NB4 (cell line): Measurements from ENCODE around the gene TELO2.

ENCODE experiments used
- DNase-seq: peaks from one replicate; pipeline ENCODE4 v3.0.0; 2010; ENCODE audit warnings: low read depth
- H3K4me3 ChIP-seq: one replicate; pipeline ENCODE4 v1.5.1; 2011; ENCODE audit warnings: mild to moderate bottlenecking, low read depth, low read length, moderate library complexity
- MYC ChIP-seq: IDR thresholded peaks from 2 replicates; pipeline ENCODE4 v1.6.1; 2011; ENCODE audit warnings: low read depth, low read length
- POLR2A ChIP-seq: IDR thresholded peaks from 2 replicates; pipeline ENCODE4 v1.6.1; 2011; ENCODE audit warnings: mild to moderate bottlenecking; ENCODE audit not compliant: insufficient read length; ENCODE audit errors: extremely low read depth
- TF ChIP-seq, protein P1 (sequence below): IDR thresholded peaks from one replicate; pipeline ENCODE4 v1.5.1; 2012; ENCODE audit warnings: low read depth, low read length
- TF ChIP-seq, protein P2 (sequence below): IDR thresholded peaks from 2 replicates; pipeline ENCODE4 v1.6.1; 2011; ENCODE audit warnings: low read depth, low read length

The TELO2 gene

DNA sequence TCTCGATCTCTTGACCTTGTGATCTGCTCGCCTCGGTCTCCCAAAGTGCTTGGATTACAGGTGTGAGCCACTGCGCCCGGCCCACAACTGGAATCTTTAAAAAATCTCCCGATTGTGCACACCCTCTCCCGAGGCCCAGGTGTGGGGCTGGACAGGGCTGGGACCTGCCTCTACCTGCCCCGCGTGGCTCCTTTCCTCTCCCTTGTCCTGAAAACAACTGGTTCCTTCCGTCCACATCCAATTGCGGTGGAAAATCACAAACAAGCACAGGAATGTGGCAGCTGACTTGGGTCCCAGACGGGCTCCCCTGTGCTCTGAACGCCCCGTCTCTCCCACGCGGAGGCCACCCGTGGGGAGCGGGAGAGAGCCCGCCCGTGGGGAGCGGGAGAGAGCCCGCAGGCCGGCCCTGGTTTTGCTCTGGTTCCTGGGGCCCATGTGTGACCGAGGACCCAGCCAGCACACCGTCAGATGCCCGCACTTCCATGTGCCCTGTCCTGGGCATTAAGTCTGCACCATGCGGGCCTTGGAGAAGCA, 37.3 kb downstream of the TELO2 start:
- H3K4me3 ChIP-seq, result no peak overlapping the region
- TF ChIP-seq MYC (no peak), POLR2A (no peak)
- TF ChIP-seq, protein P1, sequence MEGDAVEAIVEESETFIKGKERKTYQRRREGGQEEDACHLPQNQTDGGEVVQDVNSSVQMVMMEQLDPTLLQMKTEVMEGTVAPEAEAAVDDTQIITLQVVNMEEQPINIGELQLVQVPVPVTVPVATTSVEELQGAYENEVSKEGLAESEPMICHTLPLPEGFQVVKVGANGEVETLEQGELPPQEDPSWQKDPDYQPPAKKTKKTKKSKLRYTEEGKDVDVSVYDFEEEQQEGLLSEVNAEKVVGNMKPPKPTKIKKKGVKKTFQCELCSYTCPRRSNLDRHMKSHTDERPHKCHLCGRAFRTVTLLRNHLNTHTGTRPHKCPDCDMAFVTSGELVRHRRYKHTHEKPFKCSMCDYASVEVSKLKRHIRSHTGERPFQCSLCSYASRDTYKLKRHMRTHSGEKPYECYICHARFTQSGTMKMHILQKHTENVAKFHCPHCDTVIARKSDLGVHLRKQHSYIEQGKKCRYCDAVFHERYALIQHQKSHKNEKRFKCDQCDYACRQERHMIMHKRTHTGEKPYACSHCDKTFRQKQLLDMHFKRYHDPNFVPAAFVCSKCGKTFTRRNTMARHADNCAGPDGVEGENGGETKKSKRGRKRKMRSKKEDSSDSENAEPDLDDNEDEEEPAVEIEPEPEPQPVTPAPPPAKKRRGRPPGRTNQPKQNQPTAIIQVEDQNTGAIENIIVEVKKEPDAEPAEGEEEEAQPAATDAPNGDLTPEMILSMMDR, result no peak
- TF ChIP-seq, protein P2, sequence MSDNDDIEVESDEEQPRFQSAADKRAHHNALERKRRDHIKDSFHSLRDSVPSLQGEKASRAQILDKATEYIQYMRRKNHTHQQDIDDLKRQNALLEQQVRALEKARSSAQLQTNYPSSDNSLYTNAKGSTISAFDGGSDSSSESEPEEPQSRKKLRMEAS, result no peak
- no peak for DNase-seq

DNA sequence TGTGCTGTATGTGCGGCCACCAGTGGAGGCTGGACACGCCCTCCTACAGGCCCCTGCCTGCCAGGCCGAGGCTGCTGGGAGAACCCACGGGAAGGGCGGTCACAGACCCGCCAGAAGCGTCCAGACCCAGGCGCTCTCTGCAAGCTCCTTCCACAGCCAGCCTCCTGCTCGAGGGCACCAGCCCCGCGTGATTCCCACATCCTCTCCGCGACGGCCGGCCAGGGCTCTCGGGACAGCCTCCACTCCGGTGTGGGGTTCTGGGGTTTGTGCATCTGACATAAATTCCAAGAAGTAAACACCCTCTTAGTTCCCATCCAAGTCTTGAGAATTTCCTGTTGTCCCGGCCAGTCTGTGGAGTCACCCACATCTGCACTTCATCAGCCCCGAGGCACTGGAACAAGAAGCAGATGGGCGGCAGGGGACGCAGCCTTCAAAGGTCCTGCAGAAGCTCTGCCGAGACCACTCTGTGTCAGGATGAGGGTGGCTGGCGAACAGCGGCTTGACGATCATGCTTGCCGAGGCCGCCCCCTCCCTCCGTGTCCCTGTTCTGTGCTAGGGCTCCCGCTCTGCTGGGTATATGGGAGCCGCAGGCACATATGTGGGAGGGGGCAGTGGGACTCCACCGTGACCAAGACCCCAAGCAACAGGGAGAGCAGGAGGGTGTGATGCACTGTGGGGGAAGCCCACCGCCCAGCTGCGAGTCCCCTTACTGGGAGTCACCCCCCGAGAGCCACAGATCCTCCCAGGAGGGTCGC, 37.9 kb downstream of the TELO2 start:
- no peak overlapping the region for H3K4me3 ChIP-seq
- TF ChIP-seq MYC (no peak), POLR2A (no peak)
- TF ChIP-seq, protein P2, result no peak
- TF ChIP-seq, protein P1, result no peak
- DNase-seq, result no peak

DNA sequence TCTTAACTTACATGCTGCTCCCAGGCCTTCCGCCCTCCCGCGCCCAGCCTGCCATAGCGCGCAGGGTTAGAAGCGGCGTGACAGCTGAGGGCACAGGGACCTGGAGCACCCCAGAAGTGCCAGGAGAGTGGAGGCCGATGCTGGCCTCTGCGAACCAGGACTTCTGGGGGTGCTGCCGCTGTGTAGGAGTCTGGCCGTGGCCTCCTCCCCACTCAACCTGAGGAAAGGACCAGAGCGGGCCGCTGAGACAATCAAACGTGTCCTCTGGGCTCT, 38.4 kb downstream of the TELO2 start:
- DNase-seq, result no peak
- no peak overlapping the region for H3K4me3 ChIP-seq
- TF ChIP-seq POLR2A (no peak), MYC (no peak)
- TF ChIP-seq, protein P1, result no peak
- TF ChIP-seq, protein P2, result no peak

DNA sequence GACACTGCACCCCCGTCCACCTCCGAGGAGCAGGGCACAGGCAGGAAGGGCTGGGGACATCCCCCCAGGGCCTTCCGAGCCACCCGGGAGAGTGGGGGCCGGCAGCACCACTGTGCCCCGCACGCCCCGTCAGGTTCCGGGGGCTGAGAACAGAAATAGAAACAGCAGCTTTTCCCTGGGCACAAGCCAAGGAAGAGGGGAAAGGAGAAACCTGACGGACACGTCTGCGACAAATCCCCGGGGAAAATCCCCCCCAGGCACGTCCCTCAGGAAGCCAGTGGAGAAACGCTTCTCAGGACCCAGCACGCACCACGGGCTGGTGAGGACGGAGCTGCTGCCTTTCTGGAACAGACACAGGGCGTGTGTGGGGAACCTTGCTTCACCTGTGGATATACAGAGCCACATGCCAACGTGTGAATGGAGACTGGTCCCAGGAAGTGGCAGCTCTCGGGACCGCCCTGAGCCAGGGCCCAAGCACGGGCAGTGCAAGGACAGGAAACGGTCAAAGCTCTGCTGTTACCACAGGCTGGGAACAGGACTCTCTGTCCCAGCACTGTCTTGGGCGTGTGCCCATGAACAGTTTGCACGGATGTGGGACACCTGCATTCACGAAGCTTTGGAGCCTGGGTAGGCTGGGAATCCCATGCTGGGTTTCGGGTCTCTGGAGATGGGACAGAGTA, 39.1 kb downstream of the TELO2 start:
- no peak overlapping the region for H3K4me3 ChIP-seq
- TF ChIP-seq MYC (no peak), POLR2A (no peak)
- TF ChIP-seq, protein P2, result no peak
- TF ChIP-seq, protein P1, result no peak
- DNase-seq, result no peak

DNA sequence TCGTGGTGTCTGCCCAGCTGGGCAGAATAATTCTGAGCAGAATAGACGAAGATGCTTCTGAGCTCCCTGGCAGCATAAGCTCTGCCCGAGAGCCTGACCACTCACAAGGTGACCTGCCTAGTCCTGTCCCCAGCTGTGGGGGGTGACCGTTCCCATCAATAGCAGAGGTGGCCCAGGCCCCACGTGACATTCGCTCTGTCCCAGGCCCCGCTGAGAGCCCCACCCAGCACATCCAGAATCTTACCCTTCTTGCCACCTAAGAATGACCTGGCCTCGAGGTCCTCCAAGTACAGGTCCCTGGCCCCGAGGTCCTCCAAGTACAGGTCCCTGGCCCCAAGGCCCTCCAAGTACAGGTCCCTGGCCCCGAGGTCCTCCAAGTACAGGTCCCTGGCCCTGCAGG, 39.6 kb downstream of the TELO2 start:
- H3K4me3 ChIP-seq, result no peak overlapping the region
- no peak for DNase-seq
- TF ChIP-seq, protein P2, result no peak
- no peak for TF ChIP-seq POLR2A
- TF ChIP-seq, protein P1, result no peak
